ENCODE results near the gene SLC35G6.
A peak's percentile ranks its signal among the peaks of the same experiment; 100 is the strongest.

The SLC35G6 gene

GRCh38 chr17:7508846-7509245 lies 27.6 kb downstream of the SLC35G6 start:
- DNase-seq: no peak

GRCh38 chr17:7509937-7510336 lies 28.7 kb downstream of the SLC35G6 start:
- DNase-seq: no peak

GRCh38 chr17:7511108-7511507 lies 29.9 kb downstream of the SLC35G6 start:
- DNase-seq: no peak

GRCh38 chr17:7512105-7512504 lies 30.9 kb downstream of the SLC35G6 start:
- no peak for DNase-seq

- no peak for DNase-seq
Observed at GRCh38 chr17:7512824-7513540, 31.7 kb downstream of the SLC35G6 start.

GRCh38 chr17:7513850-7514419 lies 32.7 kb downstream of the SLC35G6 start:
- no peak for DNase-seq

GRCh38 chr17:7515911-7516610 lies 34.8 kb downstream of the SLC35G6 start:
- no peak for DNase-seq

- DNase-seq: peak; percentile 36
Observed at GRCh38 chr17:7523033-7523432, 41.8 kb downstream of the SLC35G6 start.

- DNase-seq: no peak
Observed at GRCh38 chr17:7528842-7529241, 47.6 kb downstream of the SLC35G6 start.

GRCh38 chr17:7530023-7530900 lies 49.0 kb downstream of the SLC35G6 start:
- DNase-seq: no peak
